Endodermal cell (in vitro differentiated cells): ENCODE data around the gene COL26A1. TPM values are rescaled to one million over a fixed set of nuclear protein-coding genes. Genes with fewer than 3 reads are reported as not detected.

Experiments
- DNase-seq: peaks from one replicate; pipeline ENCODE4 v3.0.0-alpha.2; 2017
- H3K27ac ChIP-seq: 2 replicates; pipeline ENCODE4 v1.5.1; 2013; ENCODE audit warnings: mild to moderate bottlenecking, low read depth, low read length, moderate library complexity
- H3K27me3 ChIP-seq: 2 replicates; pipeline ENCODE4 v1.6.1; 2013; ENCODE audit warnings: mild to moderate bottlenecking, low read length, moderate library complexity; ENCODE audit not compliant: insufficient read depth, control insufficient read depth, poor library complexity, severe bottlenecking
- H3K36me3 ChIP-seq: 2 replicates; pipeline ENCODE4 v1.7.0; 2013; ENCODE audit warnings: mild to moderate bottlenecking, low read length, moderate library complexity; ENCODE audit not compliant: control insufficient read depth, insufficient read depth
- H3K4me1 ChIP-seq: one replicate; pipeline ENCODE4 v1.7.0; 2013; ENCODE audit warnings: low read length; ENCODE audit not compliant: control insufficient read depth, insufficient read depth
- H3K4me3 ChIP-seq: 2 replicates; pipeline ENCODE4 v1.5.1; 2013; ENCODE audit warnings: mild to moderate bottlenecking, low read length, moderate library complexity
- H3K9ac ChIP-seq: 2 replicates; pipeline ENCODE4 v1.6.1; 2013; ENCODE audit warnings: mild to moderate bottlenecking, low read length, moderate library complexity; ENCODE audit not compliant: poor library complexity, severe bottlenecking; ENCODE audit errors: extremely low read depth
- H3K9me3 ChIP-seq: 2 replicates; pipeline ENCODE4 v1.6.1; 2013; ENCODE audit warnings: mild to moderate bottlenecking, low read length, moderate library complexity; ENCODE audit not compliant: control insufficient read depth
- H3K27ac Mint-ChIP-seq: 2 replicates; pipeline ENCODE4 v1.8.0; 2020; ENCODE audit warnings: mixed read lengths
- H3K27me3 Mint-ChIP-seq: 2 replicates; pipeline ENCODE4 v1.8.0; 2021; ENCODE audit warnings: mild to moderate bottlenecking, mixed read lengths; ENCODE audit not compliant: insufficient read depth
- H3K36me3 Mint-ChIP-seq: 2 replicates; pipeline ENCODE4 v1.8.0; 2020; ENCODE audit warnings: low read depth, mixed read lengths
- H3K4me1 Mint-ChIP-seq: 2 replicates; pipeline ENCODE4 v1.8.0; 2020; ENCODE audit warnings: mixed read lengths
- H3K4me3 Mint-ChIP-seq: 2 replicates; pipeline ENCODE4 v1.8.0; 2020; ENCODE audit warnings: mild to moderate bottlenecking, moderate library complexity, mixed read lengths
- H3K9me3 Mint-ChIP-seq: 2 replicates; pipeline ENCODE4 v1.8.0; 2020; ENCODE audit warnings: mild to moderate bottlenecking, mixed read lengths
- WGBS, 2 experiments: methylation state at CpG; one replicate each; pipeline versions ENCODE4 v1.1.5 to v1.1.7; 2013; ENCODE audit warnings: missing lambda C conversion rate in 2 of 2, mixed read lengths in 1 of 2; ENCODE audit not compliant: insufficient coverage in 1 of 2, insufficient read length in 1 of 2; 5-methylcytosine and 5-hydroxymethylcytosine counted together
- total RNA-seq, 2 donors: library from RNA; stranded (reverse); fragmentation: NEBNext Ultra II Directional in 1 of 2; extraction: Animal tissue kit (Norgen Biotek cat#: 25700) in 1 of 2; gene quantifications; 2 replicates in 1 of 2; 3 replicates in 1 of 2; pipeline ENCODE4 v1.2.1, GENCODE V29; 2021
- TF ChIP-seq, protein P1 (sequence below): fragments of 200-600 bp; sonication (generic); conservative IDR thresholded peaks from 2 replicates; pipeline ENCODE4 v1.5.0; 2021; ENCODE audit warnings: antibody characterized with exemption, mild to moderate bottlenecking

The COL26A1 gene
- total RNA-seq, 2 donors from 2014 or later, result 41.2 to 47.0 TPM

DNA sequence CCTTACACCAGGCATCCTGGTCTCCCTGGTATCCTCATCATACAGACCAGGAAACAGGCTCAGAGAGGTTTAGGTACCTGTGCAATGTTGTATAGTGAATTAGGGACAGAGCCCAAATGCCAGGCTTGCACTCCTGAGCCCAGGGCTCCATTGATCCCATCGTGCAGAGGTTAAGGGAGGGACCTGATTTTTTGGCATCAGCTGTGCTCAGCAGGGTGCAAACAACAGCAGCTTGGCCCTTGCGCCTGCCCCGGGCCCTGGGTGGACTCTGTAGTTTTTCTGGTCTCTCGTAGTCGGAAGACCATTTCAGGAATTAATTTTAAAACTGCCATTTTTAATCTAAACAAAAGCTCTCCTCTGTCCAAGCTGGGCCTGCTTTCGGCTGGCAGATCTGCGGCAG is 79.2 kb downstream of the COL26A1 start:
- 88 to 89% methylated on average over 7 of the region's 7 CpGs for WGBS, 2 experiments
- no peak overlapping the region for H3K4me3 ChIP-seq
- TF ChIP-seq, protein P1, sequence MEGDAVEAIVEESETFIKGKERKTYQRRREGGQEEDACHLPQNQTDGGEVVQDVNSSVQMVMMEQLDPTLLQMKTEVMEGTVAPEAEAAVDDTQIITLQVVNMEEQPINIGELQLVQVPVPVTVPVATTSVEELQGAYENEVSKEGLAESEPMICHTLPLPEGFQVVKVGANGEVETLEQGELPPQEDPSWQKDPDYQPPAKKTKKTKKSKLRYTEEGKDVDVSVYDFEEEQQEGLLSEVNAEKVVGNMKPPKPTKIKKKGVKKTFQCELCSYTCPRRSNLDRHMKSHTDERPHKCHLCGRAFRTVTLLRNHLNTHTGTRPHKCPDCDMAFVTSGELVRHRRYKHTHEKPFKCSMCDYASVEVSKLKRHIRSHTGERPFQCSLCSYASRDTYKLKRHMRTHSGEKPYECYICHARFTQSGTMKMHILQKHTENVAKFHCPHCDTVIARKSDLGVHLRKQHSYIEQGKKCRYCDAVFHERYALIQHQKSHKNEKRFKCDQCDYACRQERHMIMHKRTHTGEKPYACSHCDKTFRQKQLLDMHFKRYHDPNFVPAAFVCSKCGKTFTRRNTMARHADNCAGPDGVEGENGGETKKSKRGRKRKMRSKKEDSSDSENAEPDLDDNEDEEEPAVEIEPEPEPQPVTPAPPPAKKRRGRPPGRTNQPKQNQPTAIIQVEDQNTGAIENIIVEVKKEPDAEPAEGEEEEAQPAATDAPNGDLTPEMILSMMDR, result no peak
- H3K36me3 Mint-ChIP-seq, result peaks cover 2% of the 10 kb centered on the region
- no peaks in the 10 kb centered on the region for H3K9me3 Mint-ChIP-seq
- H3K36me3 ChIP-seq, result no peaks in the 10 kb centered on the region
- H3K27me3 Mint-ChIP-seq, result no peaks in the 10 kb centered on the region
- no peak for DNase-seq
- H3K27me3 ChIP-seq, result no peaks in the 10 kb centered on the region
- no peak overlapping the region for H3K27ac ChIP-seq
- H3K4me3 Mint-ChIP-seq, result no peak overlapping the region
- H3K9ac ChIP-seq, result no peak overlapping the region
- no peaks in the 10 kb centered on the region for H3K9me3 ChIP-seq
- H3K4me1 Mint-ChIP-seq, result peaks cover 4% of the 10 kb centered on the region
- H3K27ac Mint-ChIP-seq, result no peak overlapping the region
- no peaks in the 10 kb centered on the region for H3K4me1 ChIP-seq

DNA sequence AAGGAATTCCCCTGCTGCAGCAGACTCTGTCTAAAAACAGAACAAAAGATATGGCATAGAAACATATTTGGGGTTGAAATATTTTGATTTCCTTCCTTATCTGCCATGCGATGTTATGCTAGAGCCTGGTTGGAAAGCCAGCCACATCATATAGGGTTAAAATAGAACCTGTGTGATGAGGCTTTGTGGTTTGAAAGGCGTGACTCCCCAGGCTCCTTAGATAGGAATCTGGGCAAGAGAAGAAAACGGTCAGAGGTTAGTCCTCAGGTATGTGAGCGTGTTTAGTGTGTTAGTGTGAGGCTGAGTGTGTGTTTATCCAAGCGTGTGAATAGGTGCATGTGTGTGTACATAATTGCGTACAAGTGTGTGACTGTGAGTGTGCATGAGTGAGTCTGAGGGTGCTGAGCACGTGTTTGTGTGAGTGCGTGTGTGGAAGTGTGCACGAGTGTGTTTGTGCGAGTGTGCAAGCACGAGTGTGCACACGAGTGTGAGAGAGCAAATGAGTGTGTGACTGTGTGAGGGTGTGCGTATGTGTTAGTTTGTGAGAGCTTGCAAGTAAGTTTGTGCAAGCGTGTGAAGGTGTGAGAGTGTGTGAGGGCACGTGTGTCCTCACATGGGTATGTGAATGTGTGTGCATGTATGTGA is 79.9 kb downstream of the COL26A1 start:
- no peaks in the 10 kb centered on the region for H3K27me3 Mint-ChIP-seq
- WGBS, 2 experiments, result 86 to 89% methylated on average over 13 to 15 of the region's 15 CpGs
- H3K9me3 Mint-ChIP-seq, result no peaks in the 10 kb centered on the region
- peak overlapping the region; percentile 0 for H3K27ac Mint-ChIP-seq
- Histone ChIP-seq H3K4me1 (no peaks in the 10 kb centered on the region), H3K27me3 (no peaks in the 10 kb centered on the region), H3K4me3 (no peak overlapping the region), H3K9ac (no peak overlapping the region), H3K9me3 (no peaks in the 10 kb centered on the region), H3K36me3 (no peaks in the 10 kb centered on the region), H3K27ac (no peak overlapping the region)
- peaks cover 4% of the 10 kb centered on the region for H3K4me1 Mint-ChIP-seq
- H3K36me3 Mint-ChIP-seq, result no peaks in the 10 kb centered on the region
- TF ChIP-seq, protein P1, result no peak
- no peak overlapping the region for H3K4me3 Mint-ChIP-seq
- no peak for DNase-seq

DNA sequence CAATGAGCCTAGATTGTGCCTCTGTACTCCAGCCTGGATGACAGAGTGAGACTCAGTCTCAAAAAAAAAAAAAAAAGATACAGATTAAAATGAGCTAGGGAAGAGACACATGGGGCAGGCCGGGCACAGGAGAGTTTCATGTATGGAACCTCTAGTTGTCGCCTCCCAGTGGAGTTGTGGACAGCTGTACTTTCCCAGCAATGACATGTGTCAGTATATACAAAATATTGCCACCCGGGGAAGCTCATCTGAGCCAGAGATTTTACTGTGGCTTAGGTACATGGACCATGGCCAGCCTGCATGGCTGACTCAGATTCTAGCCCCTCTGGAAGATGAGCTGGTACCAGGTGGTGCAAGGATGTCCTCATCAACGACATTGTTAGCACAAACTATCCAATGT is 87.4 kb downstream of the COL26A1 start:
- Histone ChIP-seq H3K9ac (no peak overlapping the region), H3K36me3 (no peaks in the 10 kb centered on the region), H3K4me1 (no peaks in the 10 kb centered on the region), H3K9me3 (no peaks in the 10 kb centered on the region), H3K27ac (no peak overlapping the region), H3K27me3 (no peaks in the 10 kb centered on the region), H3K4me3 (no peak overlapping the region)
- Mint-ChIP-seq H3K9me3 (no peaks in the 10 kb centered on the region), H3K27me3 (no peaks in the 10 kb centered on the region), H3K27ac (no peak overlapping the region), H3K36me3 (peaks cover 7% of the 10 kb centered on the region), H3K4me1 (no peaks in the 10 kb centered on the region), H3K4me3 (no peak overlapping the region)
- 90 to 91% methylated on average over 4 of the region's 4 CpGs for WGBS, 2 experiments
- TF ChIP-seq, protein P1, result no peak
- no peak for DNase-seq
